ENCODE measurements around the gene BCL11A.

GRCh38 chr2:60493804-60494387 is 59.6 kb downstream of the BCL11A start:
- TF ChIP-seq EZH2 (IDR thresholded peaks at IDR 0.05) (no peak), FOXP2 (optimal IDR thresholded peaks at IDR 0.05; ENCODE audit: control extremely low read depth, extremely low read length, insufficient read depth) (no peak), POLR2AphosphoS5 (IDR thresholded peaks at IDR 0.05; ENCODE audit: borderline replicate concordance, low read depth, low read length) (no peak)

Data from SK-N-MC (cell line).